HG02970 (cell line): Measurements from ENCODE around the gene CIAO2B.
"Not testable (repeated sequence)": the region's sequence is repeated elsewhere in the genome, so short reads cannot be mapped to it uniquely, and the experiment has no call there.

Experiments
- ATAC-seq: cut with Tn5 transposase; IDR thresholded peaks from one replicate; pipeline ENCODE4 v1.9.1; 2021; ENCODE audit warnings: mild to moderate bottlenecking, moderate library complexity, moderate number of reproducible peaks; ENCODE audit not compliant: unreplicated experiment, low FRiP score

CIAO2B gene

DNA sequence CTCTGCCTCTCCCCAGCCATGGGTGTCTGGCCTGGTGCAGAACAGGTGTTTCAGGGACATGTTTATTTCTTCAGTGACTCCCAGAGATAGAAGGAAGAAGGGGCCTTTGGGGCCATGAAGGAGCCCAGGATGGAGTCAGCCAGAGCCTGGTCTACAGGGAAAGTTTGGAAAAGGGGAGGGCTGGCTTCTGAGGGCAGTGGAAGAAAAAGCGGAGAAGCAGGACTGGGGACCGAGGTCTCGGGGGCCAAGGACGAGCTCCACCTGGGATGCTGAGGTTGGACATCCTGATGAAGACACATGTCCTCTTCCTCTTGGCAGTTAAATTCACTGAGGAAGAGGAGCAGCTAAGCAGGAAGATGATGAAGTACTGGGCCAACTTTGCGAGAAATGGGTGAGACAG is 8.8 kb upstream of the CIAO2B start:
- no peak for ATAC-seq

GRCh38 chr16:66940236-66940635 is 6.0 kb upstream of the CIAO2B start:
- ATAC-seq = no peak

DNA sequence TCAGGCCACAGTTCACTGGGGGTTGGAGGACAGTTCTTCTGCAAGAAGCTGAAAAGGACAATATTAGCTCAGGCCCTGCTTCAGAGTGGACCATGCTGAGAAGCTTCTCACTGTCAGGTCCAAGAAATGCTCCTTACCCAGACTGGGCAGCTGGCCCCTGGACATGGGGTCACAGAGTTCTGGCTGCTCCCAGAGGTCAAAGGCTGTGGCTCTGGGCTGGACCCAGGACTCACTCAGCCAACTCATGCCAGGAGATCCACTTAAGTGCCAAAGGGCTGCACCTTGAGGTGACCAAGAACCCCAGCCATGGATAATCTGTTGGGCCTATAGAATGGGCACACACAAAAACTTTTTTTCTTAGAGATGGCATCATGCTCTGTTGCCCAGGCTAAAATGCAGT is 5.2 kb upstream of the CIAO2B start:
- ATAC-seq = no peak

GRCh38 chr16:66937725-66938337 is 3.6 kb upstream of the CIAO2B start:
- ATAC-seq = no peak

GRCh38 chr16:66936889-66937554 is 2.8 kb upstream of the CIAO2B start:
- ATAC-seq = no peak

DNA sequence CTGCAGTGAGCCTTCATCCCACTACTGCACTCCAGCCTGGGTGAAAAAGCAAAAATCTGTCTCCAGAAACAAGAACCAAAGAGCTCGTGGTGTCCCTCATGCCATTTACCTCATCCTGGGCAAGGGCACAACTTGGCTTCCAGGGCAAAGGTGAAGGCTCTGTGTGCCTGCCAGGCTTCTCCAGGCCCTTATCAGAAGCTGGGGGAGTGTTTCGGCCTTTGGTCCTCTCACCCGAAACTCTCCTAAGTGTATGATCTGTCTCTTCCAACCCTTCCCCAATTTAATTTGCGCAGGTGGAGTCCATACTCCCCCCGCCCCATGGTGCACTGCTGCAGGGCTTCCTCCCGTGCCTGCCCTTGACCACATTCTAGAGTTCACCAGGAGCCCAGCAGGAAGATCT is 2.3 kb upstream of the CIAO2B start:
- ATAC-seq = no peak

- ATAC-seq = no peak
Observed at GRCh38 chr16:66935314-66936011, 1.3 kb upstream of the CIAO2B start, which contains the start of gene CES2. TSS of gene CES2 (plus strand) at chr16:66935516. CDS start at chr16:66935636, 120 bp downstream.

DNA sequence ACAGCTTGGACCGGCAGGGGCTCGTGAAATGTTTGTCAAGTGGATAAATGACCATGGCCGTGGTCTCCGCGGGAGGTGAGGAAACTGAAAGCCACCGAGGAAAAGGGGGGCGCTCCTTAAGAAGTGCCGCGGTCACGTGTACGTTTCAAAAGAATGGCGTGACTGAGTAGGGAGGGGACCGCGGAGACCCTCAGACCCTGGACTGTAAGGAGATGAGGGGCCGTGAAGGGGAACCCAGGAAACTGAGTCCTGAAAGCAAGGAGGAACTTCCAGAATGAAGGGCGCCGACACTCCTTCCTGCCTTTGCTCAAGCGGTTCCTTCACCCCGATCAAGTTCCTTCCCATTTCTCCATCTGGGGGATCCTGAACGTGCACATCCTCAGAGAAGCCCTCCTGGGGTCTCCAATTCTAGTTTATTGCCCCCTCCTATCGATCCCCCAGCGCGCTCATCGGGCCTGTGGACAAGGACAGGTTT is 674 bp upstream of the CIAO2B start:
- not testable (repeated sequence) for ATAC-seq

DNA sequence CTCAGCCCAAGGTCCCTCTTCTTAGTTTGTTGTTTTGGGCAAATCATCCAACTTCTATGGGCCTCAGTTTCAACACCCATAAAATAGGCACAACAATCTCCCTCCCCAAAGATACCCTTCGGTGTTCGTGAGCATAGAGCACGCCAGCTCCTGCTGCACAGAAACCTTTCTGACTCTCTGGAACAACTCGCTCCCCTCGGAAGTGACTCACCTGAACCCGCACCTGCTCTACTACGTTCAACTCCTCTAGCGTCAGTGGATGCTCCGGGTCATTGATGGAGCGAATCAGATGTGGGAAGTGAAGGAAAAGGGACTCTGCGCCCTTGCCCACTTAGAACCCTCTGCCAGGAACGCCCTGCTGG is 445 bp downstream of the CIAO2B start:
- no peak for ATAC-seq

- ATAC-seq = no peak
Observed at GRCh38 chr16:66932076-66932475, 2.1 kb downstream of the CIAO2B start.

DNA sequence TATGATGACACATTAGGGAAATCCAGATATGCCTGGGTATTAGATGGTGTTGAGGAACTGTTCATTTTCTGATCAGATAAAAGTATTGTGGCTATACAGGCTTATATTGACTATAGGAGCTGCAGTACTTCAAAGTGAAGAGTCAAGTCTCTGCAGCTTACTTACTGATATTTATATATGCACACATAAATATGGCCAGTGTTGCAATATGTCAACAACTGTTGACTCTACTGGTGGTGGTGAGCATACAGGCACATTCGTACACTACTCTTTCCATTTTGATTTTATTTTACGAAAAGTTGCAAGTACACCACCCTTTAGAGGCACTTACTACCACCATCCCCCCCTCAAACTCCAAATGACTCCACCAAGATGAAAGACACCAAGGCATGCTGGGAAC is 2.5 kb downstream of the CIAO2B start:
- ATAC-seq = no peak

DNA sequence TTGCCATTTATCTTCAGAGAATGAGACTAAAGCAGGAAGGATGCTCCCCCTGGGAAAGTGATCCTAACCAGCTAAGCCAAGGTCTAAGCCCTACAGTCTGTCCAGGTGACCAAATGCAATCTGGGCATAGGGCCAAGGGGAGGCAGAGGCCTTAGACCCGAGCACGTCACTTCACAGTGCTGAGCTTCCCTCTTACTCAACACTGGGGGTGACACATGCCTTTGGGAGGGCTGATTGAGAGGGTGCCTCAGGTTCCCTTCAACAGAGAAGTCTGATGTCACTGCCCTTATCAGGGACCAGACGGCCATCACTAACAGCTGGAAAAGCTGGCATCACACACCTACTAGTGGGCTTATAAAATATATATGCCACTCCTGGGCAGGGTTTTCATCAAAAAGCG is 4.0 kb downstream of the CIAO2B start:
- no peak for ATAC-seq

DNA sequence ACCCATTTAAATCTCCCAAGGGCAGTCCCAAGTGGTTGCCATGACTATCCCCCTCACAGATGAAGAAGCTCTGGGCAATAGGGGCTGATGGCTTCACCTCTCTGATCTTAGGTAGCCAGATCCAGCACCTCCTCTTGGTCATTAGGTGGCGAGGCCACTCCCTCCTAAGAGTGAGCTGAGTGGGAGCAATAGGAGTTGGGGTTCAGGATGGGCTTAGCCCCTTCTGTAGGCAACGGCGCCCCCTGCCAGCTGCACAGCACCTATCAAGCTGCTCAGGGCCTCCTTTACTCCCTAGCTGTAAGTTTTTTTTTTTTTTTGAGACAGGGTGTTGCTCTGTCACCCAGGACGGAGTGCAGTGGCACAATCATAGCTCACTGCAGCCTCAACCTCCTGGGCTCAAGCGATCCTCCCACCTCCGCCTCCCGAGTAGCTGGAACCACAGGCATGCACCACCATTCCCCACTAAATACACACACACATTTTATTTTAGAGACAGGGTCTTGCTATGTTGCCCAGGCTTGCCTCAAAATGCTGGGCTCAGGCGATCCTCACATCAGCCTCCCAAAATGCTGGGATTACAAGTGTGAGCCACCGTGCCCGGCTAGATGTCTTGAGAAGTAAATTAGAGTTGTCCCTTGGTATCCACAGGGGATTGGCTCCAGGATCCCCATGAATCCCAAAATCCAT is 5.4 kb downstream of the CIAO2B start:
- no peak for ATAC-seq

- no peak for ATAC-seq
Observed at GRCh38 chr16:66927918-66928649, 6.1 kb downstream of the CIAO2B start.

DNA sequence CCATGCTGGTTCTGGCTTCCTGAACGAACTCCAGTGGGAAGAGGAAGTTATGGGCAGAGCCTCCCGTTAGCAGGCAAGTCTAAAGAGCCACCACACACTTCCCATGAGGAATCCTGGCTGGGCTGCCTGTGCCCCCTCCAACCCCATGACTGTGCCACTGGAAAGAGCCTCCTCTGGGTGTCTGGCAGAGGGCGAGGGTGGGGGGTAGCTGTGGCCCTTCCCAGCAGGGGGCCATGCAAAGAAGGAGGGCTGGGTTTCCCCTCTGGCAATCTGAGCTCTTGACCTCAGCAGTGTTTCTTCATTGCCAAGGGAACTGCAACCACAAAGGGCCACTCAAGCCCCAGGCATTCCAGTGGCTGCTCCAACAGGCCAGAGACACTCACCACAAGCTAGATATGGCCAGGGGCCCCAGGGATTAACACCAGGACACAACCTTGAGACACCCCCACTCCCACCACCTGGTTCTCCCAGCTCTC is 7.2 kb downstream of the CIAO2B start:
- no peak for ATAC-seq

DNA sequence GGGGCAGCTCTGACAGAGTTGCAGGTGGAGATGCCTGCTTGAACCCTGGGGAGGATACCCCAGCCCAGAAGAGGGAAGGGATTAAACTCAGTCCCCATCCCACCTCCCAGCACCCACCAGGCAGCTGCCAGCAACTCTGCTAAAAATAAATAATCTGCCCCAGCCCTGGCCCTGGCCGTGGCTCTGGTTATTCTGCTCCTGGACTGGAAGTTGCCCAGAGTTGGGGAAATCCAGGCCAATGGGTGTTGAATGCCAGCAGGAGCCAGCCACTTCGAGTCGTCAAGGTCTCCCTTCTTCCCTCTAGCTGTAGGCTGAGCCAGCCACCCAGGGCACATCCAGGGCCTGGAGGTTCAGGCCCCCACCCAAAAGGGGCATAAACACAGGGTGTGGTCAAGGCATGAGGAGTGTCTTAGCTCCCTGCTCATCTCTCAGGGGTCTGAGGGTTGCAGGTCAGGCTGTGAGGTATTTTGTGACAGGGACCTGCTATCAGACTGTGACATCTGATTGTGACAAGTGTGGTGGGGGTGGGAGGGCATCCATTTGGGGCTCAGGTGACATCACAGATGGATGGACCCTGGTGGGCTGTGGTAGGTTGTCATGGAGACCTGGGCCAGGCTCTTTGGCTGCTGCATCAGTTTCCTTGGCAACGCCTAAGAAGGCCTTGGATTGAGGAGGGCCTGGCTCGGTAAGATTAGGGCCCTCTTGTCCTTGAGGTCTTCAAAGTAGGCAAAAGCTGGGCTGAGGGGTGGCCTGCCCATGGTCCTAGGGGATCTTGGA is 7.8 kb downstream of the CIAO2B start:
- no peak for ATAC-seq

DNA sequence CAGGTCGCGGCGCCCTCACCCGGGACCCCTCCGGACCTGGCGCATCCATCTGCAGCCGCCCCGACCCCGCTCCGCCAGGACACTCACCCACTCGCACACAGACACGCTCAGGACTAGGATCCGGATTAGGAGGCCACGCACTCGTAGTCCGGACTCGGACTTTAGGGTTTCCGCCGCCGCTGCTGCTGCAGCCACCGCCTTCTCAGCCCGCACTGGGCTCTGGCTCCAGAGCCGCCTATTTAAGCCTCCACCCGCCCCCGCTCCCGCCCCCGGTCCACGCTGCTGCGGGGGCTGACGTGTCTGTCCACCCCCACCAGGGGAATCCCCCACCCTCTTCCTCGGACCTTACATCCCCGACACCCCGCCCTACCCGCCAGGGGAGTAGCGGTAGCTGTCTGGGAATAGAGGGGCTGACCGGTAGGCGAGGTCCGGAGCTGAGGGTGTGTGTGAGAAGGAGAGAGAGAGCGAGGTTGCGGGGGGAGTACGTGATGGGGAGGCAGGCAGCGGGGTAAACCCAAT is 8.8 kb downstream of the CIAO2B start, which contains the start of gene RRAD:
Gene RRAD (minus strand): TSS at position 214 of the 519 bp plus-strand sequence. CDS start 356 bp downstream, outside the sequence.
- ATAC-seq = peak; percentile 34

- ATAC-seq = peak; percentile 44
Observed at GRCh38 chr16:66924527-66925321, 9.5 kb downstream of the CIAO2B start.
